Measurements from ENCODE around the gene WASF2.
"Not testable (repeated sequence)": the region's sequence is repeated elsewhere in the genome, so short reads cannot be mapped to it uniquely, and the experiment has no call there.

Gene WASF2

GRCh38 chr1:27447883-27448282 lies 42.1 kb downstream of the WASF2 start:
- DNase-seq, result no peak

- no peak for DNase-seq
Measured at GRCh38 chr1:27447399-27447798, 42.6 kb downstream of the WASF2 start.

- no peak for DNase-seq
Measured at GRCh38 chr1:27446496-27447020, 43.4 kb downstream of the WASF2 start.

- no peak for DNase-seq
Measured at GRCh38 chr1:27445177-27445936, 44.6 kb downstream of the WASF2 start.

GRCh38 chr1:27444632-27445031 lies 45.3 kb downstream of the WASF2 start:
- no peak for DNase-seq

GRCh38 chr1:27439150-27439549 lies 50.8 kb downstream of the WASF2 start:
- no peak for DNase-seq

GRCh38 chr1:27438621-27439061 lies 51.3 kb downstream of the WASF2 start:
- DNase-seq, result no peak

- DNase-seq, result no peak
Measured at GRCh38 chr1:27436204-27437159, 53.5 kb downstream of the WASF2 start.

- DNase-seq, result no peak
Measured at GRCh38 chr1:27435566-27436203, 54.3 kb downstream of the WASF2 start.

- no peak for DNase-seq
Measured at GRCh38 chr1:27433706-27434105, 56.3 kb downstream of the WASF2 start.

GRCh38 chr1:27432725-27433124 lies 57.2 kb downstream of the WASF2 start:
- DNase-seq, result not testable (repeated sequence)

GRCh38 chr1:27431601-27431940 lies 58.4 kb downstream of the WASF2 start:
- no peak for DNase-seq

- no peak for DNase-seq
Measured at GRCh38 chr1:27430903-27431600, 58.9 kb downstream of the WASF2 start.

GRCh38 chr1:27429029-27429425 lies 60.9 kb downstream of the WASF2 start:
- no peak for DNase-seq

- no peak for DNase-seq
Measured at GRCh38 chr1:27428316-27429028, 61.5 kb downstream of the WASF2 start.

- DNase-seq, result no peak
Measured at GRCh38 chr1:27427816-27428315, 62.1 kb downstream of the WASF2 start.

- no peak for DNase-seq
Measured at GRCh38 chr1:27427329-27427728, 62.6 kb downstream of the WASF2 start.

- DNase-seq, result no peak
Measured at GRCh38 chr1:27423709-27424108, 66.3 kb downstream of the WASF2 start.

- no peak for DNase-seq
Measured at GRCh38 chr1:27418326-27419185, 71.4 kb downstream of the WASF2 start.

GRCh38 chr1:27417713-27418112 lies 72.3 kb downstream of the WASF2 start:
- DNase-seq, result no peak

Measured in NCI-H345 (cell line).